Smooth muscle cell (in vitro differentiated cells): ENCODE data around the gene SEC16B. TPM values are rescaled to one million over a fixed set of nuclear protein-coding genes. Genes with fewer than 3 reads are reported as not detected.
"Not testable (repeated sequence)": the region's sequence is repeated elsewhere in the genome, so short reads cannot be mapped to it uniquely, and the experiment has no call there.

ENCODE experiments used
- DNase-seq: peaks from one replicate; lab custom pipeline; 2025; ENCODE audit not compliant: unreplicated experiment; lab: John Stamatoyannopoulos, UW
- H2AFZ ChIP-seq: fragments of 200-600 bp; sonication (generic); 2 replicates; pipeline ENCODE4 v1.6.0; 2016; ENCODE audit warnings: antibody characterized with exemption, low read depth, mild to moderate bottlenecking
- H3F3A ChIP-seq: fragments of 200-600 bp; sonication (generic); 2 replicates; pipeline ENCODE4 v1.6.0; 2017; ENCODE audit warnings: antibody characterized with exemption, low read depth
- H3K27ac ChIP-seq: fragments of 200-600 bp; sonication (generic); 2 replicates; pipeline ENCODE4 v1.5.1; 2016; ENCODE audit warnings: low read depth, mild to moderate bottlenecking
- H3K27me3 ChIP-seq: fragments of 200-600 bp; sonication (generic); 2 replicates; pipeline ENCODE4 v1.6.1; 2016; ENCODE audit warnings: low read depth, mild to moderate bottlenecking
- H3K36me3 ChIP-seq: fragments of 200-600 bp; sonication (generic); 2 replicates; pipeline ENCODE4 v1.5.1; 2016; ENCODE audit warnings: low read depth
- H3K4me1 ChIP-seq: fragments of 200-600 bp; sonication (generic); 2 replicates; pipeline ENCODE4 v1.5.1; 2016; ENCODE audit warnings: low read depth
- H3K4me2 ChIP-seq: fragments of 200-600 bp; sonication (generic); 2 replicates; pipeline ENCODE4 v1.6.0; 2016; ENCODE audit warnings: mild to moderate bottlenecking
- H3K4me3 ChIP-seq: fragments of 200-600 bp; sonication (generic); 2 replicates; pipeline ENCODE4 v1.5.1; 2016; ENCODE audit warnings: mild to moderate bottlenecking
- H3K79me2 ChIP-seq: fragments of 200-600 bp; sonication (generic); 2 replicates; pipeline ENCODE4 v1.6.0; 2016; ENCODE audit warnings: low read depth, mild to moderate bottlenecking
- H3K9ac ChIP-seq: fragments of 200-600 bp; sonication (generic); 2 replicates; pipeline ENCODE4 v1.6.0; 2016; ENCODE audit warnings: low read depth
- H3K9me3 ChIP-seq: fragments of 200-600 bp; sonication (generic); replicated peaks from 2 replicates; pipeline ENCODE4 v1.5.1; 2016; ENCODE audit warnings: low read depth
- H4K20me1 ChIP-seq: fragments of 200-600 bp; sonication (generic); 2 replicates; pipeline ENCODE4 v1.6.0; 2016; ENCODE audit warnings: low read depth
- WGBS: methylation state at CpG from one replicate; pipeline ENCODE4 v1.1.7; 2016; ENCODE audit warnings: low lambda C conversion rate; 5-methylcytosine and 5-hydroxymethylcytosine counted together
- polyA plus RNA-seq: library from polyadenylated mRNA; unstranded; fragments of >200 nt; fragmentation: Nextera tagmentation; extraction: Ambion mirVana; gene quantifications from 2 replicates; pipeline ENCODE4 v1.2.1, GENCODE V29; 2016
- total RNA-seq: library from RNA; depleted of rRNA; stranded (reverse); fragments of >200 nt; gene quantifications from 2 replicates; pipeline ENCODE4 v1.2.3, GENCODE V29; 2014
- TF ChIP-seq, protein P1 (sequence below): fragments of 200-600 bp; sonication (generic); IDR thresholded peaks from 2 replicates; pipeline ENCODE4 v1.5.1; 2017; ENCODE audit warnings: borderline replicate concordance, mild to moderate bottlenecking, antibody characterized with exemption; ENCODE audit not compliant: insufficient read depth, poor library complexity, severe bottlenecking

Gene SEC16B
- total and polyA plus RNA-seq, 2 experiments from 2014 or later, result 2.9 to 4.3 TPM

DNA sequence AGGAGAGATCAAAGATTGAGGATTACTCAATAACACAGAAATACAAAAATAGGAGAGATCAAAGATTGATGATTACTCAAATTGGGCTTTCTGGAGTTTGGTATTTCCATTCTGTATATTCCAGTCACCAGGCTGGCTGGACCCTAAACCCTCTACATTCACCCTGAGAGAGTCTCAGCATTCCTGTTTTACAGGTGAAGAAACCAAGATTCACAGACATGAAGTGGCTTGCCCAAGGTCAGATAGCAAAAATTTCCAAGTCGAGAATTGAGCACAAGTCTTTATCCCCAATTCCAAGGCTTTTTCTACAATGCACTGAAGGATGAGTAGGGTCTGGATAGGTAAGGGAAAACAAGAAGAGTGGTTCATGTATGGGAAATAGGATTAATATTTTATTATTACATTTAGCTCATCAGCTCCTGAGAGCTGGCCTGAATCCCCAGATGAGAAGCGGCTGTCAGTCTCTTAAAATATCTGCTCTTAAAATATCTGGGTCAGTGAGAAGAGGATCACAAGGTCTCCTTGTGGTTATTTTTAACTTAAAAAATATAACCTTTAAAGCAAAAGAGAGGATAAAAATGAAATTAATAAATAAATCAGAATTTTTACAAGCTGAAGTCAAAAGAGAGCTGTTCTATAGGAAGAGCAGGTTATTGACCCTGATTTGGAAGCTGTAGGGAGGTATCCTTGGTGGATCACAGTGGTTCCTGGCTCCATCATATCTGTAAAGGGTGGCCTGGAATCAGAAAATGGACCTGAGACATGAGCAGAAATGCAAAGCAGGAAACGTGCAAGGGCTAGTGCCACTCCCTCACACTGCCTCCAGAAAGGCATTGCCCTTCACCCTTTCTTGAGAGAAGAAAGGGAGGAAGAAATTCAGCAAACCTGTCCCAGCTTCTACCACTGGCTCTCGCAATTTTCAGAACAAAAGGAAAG lies 29.1 kb upstream of the SEC16B start:
- no peak overlapping the region for H3K4me2 ChIP-seq
- no peaks in the 10 kb centered on the region for H3K27me3 ChIP-seq
- no peaks in the 10 kb centered on the region for H3K79me2 ChIP-seq
- H3K4me3 ChIP-seq, result no peak overlapping the region
- 86% methylated on average over 4 of the region's 4 CpGs for WGBS
- no peaks in the 10 kb centered on the region for H4K20me1 ChIP-seq
- H3F3A ChIP-seq, result no peaks in the 10 kb centered on the region
- no peak overlapping the region for H3K9ac ChIP-seq
- peaks cover 8% of the 10 kb centered on the region for H3K4me1 ChIP-seq
- H3K36me3 ChIP-seq, result no peaks in the 10 kb centered on the region
- no peak overlapping the region for H3K27ac ChIP-seq
- TF ChIP-seq, protein P1, sequence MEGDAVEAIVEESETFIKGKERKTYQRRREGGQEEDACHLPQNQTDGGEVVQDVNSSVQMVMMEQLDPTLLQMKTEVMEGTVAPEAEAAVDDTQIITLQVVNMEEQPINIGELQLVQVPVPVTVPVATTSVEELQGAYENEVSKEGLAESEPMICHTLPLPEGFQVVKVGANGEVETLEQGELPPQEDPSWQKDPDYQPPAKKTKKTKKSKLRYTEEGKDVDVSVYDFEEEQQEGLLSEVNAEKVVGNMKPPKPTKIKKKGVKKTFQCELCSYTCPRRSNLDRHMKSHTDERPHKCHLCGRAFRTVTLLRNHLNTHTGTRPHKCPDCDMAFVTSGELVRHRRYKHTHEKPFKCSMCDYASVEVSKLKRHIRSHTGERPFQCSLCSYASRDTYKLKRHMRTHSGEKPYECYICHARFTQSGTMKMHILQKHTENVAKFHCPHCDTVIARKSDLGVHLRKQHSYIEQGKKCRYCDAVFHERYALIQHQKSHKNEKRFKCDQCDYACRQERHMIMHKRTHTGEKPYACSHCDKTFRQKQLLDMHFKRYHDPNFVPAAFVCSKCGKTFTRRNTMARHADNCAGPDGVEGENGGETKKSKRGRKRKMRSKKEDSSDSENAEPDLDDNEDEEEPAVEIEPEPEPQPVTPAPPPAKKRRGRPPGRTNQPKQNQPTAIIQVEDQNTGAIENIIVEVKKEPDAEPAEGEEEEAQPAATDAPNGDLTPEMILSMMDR, result no peak
- no peak overlapping the region for H2AFZ ChIP-seq
- no peaks in the 10 kb centered on the region for H3K9me3 ChIP-seq
- no peak for DNase-seq

DNA sequence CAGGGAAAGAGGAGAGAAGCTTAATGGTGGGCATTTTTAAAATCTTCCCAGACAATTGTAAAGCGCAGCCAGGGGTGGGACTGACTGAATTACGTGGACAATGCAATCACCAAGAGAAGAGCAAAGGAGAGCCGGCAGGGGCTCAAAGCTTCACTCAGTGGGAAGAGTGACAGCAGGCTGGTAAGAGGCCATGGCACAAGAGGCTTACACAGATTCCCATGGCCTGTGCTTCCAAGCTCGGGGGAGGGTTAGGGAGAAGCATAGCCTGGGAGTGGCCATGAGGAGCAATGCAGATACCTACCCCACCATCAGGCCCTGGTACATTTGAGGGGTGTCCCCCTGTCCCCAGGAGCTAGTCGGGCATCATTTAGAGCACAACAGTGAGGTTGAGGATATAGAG lies 27.1 kb upstream of the SEC16B start:
- no peak overlapping the region for H3K9ac ChIP-seq
- H4K20me1 ChIP-seq, result no peaks in the 10 kb centered on the region
- no peaks in the 10 kb centered on the region for H3K9me3 ChIP-seq
- H3F3A ChIP-seq, result no peaks in the 10 kb centered on the region
- TF ChIP-seq, protein P1, result no peak
- no peaks in the 10 kb centered on the region for H3K79me2 ChIP-seq
- no peak overlapping the region for H3K27ac ChIP-seq
- no peak overlapping the region for H3K4me2 ChIP-seq
- no peak overlapping the region for H2AFZ ChIP-seq
- H3K36me3 ChIP-seq, result no peaks in the 10 kb centered on the region
- no peaks in the 10 kb centered on the region for H3K27me3 ChIP-seq
- H3K4me3 ChIP-seq, result no peak overlapping the region
- 96% methylated on average over 5 of the region's 5 CpGs for WGBS
- DNase-seq, result no peak
- H3K4me1 ChIP-seq, result peaks cover 8% of the 10 kb centered on the region

DNA sequence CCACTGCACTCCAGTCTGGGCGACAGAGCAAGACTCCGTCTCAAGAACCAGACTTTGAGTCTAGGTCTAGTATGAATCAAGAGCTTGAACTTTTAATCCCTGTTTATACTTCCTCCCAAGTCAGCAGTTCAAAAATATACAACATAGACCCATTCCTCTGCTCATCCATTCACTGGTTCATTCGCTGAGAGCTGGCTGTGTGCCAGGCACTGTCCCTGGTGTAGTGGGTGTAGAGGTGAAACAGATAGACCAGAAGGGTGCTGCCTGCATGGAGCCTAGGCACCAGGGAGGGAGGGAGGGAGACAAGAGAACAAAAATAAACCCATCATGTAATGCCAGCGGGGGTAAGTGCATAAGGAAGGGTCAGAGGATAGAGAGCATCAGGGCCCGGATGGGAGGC lies 25.5 kb upstream of the SEC16B start:
- no peaks in the 10 kb centered on the region for H4K20me1 ChIP-seq
- H3K36me3 ChIP-seq, result no peaks in the 10 kb centered on the region
- no peak overlapping the region for H2AFZ ChIP-seq
- H3K27ac ChIP-seq, result no peak overlapping the region
- no peak overlapping the region for H3K4me3 ChIP-seq
- 86% methylated on average over 5 of the region's 5 CpGs for WGBS
- H3K4me1 ChIP-seq, result peaks cover 8% of the 10 kb centered on the region
- no peak overlapping the region for H3K9ac ChIP-seq
- DNase-seq, result no peak
- no peaks in the 10 kb centered on the region for H3K79me2 ChIP-seq
- no peaks in the 10 kb centered on the region for H3K9me3 ChIP-seq
- H3K4me2 ChIP-seq, result no peak overlapping the region
- no peaks in the 10 kb centered on the region for H3F3A ChIP-seq
- H3K27me3 ChIP-seq, result no peaks in the 10 kb centered on the region
- TF ChIP-seq, protein P1, result no peak

DNA sequence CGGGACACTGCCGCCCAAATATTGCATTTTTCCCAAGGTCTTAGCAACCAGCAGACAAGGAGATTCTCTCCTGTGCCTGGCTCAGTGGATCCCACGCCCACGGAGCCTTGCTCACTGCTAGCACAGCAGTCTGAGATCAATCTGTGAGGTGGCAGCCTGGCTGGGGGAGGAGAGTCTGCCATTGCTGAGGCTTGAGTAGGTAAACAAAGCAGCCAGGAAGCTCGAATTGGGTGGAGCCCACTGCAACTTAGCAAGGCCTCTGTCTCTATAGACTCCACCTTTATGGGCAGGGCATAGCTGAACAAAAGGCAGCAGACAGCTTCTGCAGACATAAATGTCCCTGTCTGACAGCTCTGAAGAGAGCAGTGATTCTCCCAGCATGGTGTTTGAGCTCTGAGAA lies 16.4 kb upstream of the SEC16B start:
- DNase-seq, H3K27me3 ChIP-seq, H3K27ac ChIP-seq, H3K4me3 ChIP-seq, H3K9ac ChIP-seq, H3F3A ChIP-seq, H3K79me2 ChIP-seq, H3K4me2 ChIP-seq, H4K20me1 ChIP-seq, H3K9me3 ChIP-seq, H3K36me3 ChIP-seq: not testable (repeated sequence)
- H3K4me1 ChIP-seq, result peaks cover 15% of the 10 kb centered on the region
- H2AFZ ChIP-seq, result peak overlapping the region; percentile 37
- WGBS, result 67% methylated on average over 5 of the region's 5 CpGs
